ENCODE measurements around the gene CYB5RL.
"Not testable (repeated sequence)": the region's sequence is repeated elsewhere in the genome, so short reads cannot be mapped to it uniquely, and the experiment has no call there.

DNA sequence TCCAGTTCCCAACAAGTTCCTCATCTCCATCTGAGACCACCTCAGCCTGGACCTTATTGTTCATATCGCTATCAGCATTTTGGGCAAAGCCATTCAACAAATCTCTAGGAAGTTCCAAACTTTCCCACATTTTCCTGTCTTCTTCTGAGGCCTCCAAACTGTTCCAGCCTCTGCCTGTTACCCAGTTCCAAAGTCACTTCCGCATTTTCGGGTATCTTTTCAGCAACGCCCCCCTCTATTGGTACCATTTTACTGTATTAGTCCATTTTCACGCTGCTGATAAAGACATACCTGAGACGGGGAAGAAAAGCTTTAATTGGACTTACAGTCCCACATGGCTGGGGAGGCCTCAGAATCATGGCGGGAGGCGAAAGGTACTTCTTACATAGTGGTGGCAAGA, 33.5 kb downstream of the CYB5RL start:
- not testable (repeated sequence) for TF ChIP-seq CTCF (IDR thresholded peaks at IDR 0.05; ENCODE audit: low read depth, low read length); EZH2phosphoT487 (IDR thresholded peaks at IDR 0.05; ENCODE audit: low read depth)

Measured in OCI-LY3 (cell line).